Measurements from ENCODE around the gene RICTOR.
A peak's percentile ranks its signal among the peaks of the same experiment; 100 is the strongest.
"Not testable (repeated sequence)": the region's sequence is repeated elsewhere in the genome, so short reads cannot be mapped to it uniquely, and the experiment has no call there.

The RICTOR gene

DNA sequence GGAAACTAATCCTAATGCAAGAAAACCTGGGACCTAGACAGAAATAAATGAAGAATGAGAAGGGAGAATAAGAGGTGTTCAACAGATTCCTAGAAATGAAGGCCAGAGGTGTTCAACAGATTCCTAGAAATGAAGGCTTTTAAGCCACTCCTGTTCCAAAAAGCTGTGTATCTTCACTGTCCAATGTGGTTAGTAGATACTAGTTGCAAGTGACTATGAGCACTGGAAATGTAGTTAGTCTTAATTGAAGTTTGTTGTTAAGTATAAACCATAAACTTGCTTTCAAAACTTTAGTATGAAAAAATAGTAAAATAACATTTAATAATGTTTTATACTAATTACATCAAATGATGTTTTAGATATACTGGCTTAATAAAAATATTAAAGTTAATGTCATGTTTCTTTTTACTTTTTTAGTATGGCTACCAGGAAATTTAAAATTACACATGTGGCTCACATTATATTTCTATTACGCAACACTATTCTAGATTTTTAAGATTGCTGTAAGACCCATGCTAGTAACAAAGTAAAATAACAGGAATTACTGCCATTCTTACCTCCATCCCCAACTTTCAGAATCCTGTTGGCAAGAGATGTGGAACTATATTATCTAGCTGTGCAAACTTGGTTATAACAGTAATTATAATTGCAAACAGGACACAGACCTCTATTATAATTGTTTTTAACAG, 57.5 kb downstream of the RICTOR start:
- peaks cover 49% of the 10 kb centered on the region for H3K4me1 Mint-ChIP-seq (ENCODE audit: low read depth)
- peaks cover 42% of the 10 kb centered on the region for H3K36me3 Mint-ChIP-seq
- no peaks in the 10 kb centered on the region for H3K27me3 Mint-ChIP-seq
- peak overlapping the region; percentile 14 for H3K4me3 Mint-ChIP-seq
- H3K27ac Mint-ChIP-seq, result peak overlapping the region; percentile 83
- peaks cover 3% of the 10 kb centered on the region for H3K9me3 Mint-ChIP-seq (ENCODE audit: low read depth)

DNA sequence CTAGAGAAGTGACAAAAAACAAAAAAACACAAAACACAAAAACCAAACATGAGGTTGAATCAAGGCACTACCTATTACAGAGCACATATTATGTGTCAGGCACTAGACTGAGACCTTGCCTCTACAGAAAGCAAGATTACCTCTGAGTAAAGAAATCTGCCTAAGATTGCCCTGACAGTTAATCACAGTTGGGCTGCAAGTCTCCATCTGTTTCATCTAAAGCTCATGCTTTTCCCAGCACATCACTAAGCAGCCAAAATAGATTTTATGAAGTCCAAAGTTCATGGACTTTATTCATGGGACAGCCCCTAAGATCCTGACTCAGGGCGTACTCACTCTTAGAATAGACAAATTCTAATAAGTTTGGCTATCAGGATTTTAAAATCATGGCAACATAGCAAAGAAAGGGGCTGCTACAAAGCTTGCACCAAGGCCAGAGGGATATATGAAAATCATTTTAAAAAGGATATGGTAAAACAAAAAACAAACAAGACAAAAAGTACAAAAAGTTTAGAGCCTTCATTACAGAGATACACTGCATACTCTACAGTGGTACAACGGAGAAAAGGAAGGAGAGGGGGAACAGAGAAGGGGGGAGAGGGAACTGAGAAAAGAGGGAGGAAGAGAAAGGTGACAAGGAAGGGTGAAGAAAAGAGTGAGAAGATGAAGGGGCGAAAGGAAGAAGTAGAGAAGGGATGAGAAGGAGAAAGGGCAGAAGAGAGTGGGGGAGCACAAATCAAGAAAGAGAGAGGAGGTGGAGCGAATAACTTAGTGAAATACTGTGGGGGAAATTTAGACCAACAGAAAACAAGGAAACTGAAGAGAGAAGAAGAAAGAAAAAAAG, 58.2 kb downstream of the RICTOR start:
- Mint-ChIP-seq H3K27ac (peak overlapping the region; percentile 83), H3K4me3 (peak overlapping the region; percentile 14), H3K4me1 (ENCODE audit: low read depth) (peaks cover 41% of the 10 kb centered on the region), H3K27me3 (no peaks in the 10 kb centered on the region), H3K9me3 (ENCODE audit: low read depth) (peaks cover 3% of the 10 kb centered on the region), H3K36me3 (peaks cover 50% of the 10 kb centered on the region)

DNA sequence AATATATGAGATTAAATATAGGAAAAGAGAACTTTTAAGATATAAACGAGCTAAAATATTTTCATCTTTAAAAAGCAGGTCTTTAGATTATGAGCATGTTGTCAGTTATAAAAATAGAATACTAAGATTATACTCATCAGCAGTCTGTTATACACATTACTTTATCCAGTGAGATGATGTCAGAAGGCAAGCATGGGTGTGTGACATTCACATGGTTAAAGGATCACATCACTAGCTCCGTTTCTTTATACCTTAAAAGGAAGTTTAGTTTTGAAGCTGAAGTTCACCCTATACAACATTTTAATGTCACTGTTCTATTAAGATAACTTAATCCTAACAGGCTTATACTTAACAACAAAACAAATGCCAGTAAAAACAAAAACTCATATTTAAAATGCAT, 59.6 kb downstream of the RICTOR start:
- H3K9me3 Mint-ChIP-seq (ENCODE audit: low read depth), result peaks cover 3% of the 10 kb centered on the region
- peaks cover 35% of the 10 kb centered on the region for H3K4me1 Mint-ChIP-seq (ENCODE audit: low read depth)
- H3K36me3 Mint-ChIP-seq, result peaks cover 55% of the 10 kb centered on the region
- H3K27me3 Mint-ChIP-seq, result no peaks in the 10 kb centered on the region
- no peak overlapping the region for H3K27ac Mint-ChIP-seq
- H3K4me3 Mint-ChIP-seq, result no peak overlapping the region

DNA sequence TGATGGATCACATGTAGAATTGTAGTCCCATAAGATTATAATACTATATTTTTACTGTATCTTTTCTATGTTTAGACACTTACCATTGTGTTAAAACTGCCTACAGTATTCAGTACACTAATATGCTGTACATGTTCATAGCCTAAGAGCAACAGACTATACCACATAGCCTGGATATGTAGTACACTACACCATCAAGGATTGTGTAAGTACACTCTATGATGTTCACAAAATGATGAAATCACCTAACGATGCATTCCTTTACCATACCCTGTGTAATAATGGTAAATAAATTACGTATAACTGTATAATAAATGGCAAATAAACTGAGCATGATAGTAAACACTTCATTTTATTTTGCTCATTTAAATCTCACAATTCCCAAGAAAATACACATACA, 60.3 kb downstream of the RICTOR start:
- Mint-ChIP-seq H3K36me3 (peaks cover 49% of the 10 kb centered on the region), H3K9me3 (ENCODE audit: low read depth) (peaks cover 3% of the 10 kb centered on the region), H3K4me3 (no peak overlapping the region), H3K4me1 (ENCODE audit: low read depth) (peaks cover 31% of the 10 kb centered on the region), H3K27me3 (no peaks in the 10 kb centered on the region), H3K27ac (no peak overlapping the region)

DNA sequence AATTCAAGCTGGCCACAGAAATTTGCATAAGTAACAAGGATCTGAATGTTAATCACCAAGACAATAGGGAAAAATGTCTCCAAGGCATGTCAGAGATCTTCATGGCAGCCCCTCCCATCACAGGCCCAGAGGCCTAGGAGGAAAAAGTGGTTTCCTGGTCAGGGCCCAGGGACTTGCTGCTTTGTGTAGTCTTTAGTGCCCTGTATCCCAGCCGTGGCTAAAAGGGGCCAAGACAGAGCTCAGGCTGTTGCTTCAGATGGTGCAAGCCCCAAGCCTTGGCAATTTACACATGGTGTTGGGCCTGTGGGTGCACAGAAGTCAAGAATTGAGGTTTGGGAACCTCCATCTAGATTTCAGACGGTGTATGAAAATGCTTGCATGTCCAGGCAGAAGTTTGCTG, 63.2 kb downstream of the RICTOR start:
- H3K27me3 Mint-ChIP-seq; H3K4me3 Mint-ChIP-seq; H3K9me3 Mint-ChIP-seq (ENCODE audit: low read depth); H3K27ac Mint-ChIP-seq: not testable (repeated sequence)
- Mint-ChIP-seq H3K36me3 (peaks cover 37% of the 10 kb centered on the region), H3K4me1 (ENCODE audit: low read depth) (peaks cover 19% of the 10 kb centered on the region)

DNA sequence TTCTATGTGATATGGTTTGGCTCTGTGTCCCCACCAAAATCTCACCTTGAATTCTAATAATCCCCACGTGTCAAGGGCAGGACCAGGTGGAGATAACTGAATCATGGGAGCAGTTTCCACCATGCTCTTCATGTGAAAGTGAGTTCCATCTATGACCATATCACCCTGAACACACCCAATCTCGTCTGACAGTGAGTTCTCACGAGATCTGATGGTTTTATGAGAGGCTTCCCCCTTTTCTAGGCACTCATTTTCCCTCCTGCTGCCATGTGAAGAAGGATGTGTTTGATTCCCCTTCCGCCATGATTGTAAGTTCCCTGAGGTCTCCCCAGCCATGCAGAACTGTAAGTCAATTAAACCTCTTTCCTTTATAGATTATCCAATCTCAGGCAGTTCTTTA, 64.2 kb downstream of the RICTOR start:
- peaks cover 3% of the 10 kb centered on the region for H3K9me3 Mint-ChIP-seq (ENCODE audit: low read depth)
- no peaks in the 10 kb centered on the region for H3K27me3 Mint-ChIP-seq
- no peak overlapping the region for H3K27ac Mint-ChIP-seq
- H3K36me3 Mint-ChIP-seq, result peaks cover 33% of the 10 kb centered on the region
- H3K4me1 Mint-ChIP-seq (ENCODE audit: low read depth), result peaks cover 21% of the 10 kb centered on the region
- H3K4me3 Mint-ChIP-seq, result no peak overlapping the region

DNA sequence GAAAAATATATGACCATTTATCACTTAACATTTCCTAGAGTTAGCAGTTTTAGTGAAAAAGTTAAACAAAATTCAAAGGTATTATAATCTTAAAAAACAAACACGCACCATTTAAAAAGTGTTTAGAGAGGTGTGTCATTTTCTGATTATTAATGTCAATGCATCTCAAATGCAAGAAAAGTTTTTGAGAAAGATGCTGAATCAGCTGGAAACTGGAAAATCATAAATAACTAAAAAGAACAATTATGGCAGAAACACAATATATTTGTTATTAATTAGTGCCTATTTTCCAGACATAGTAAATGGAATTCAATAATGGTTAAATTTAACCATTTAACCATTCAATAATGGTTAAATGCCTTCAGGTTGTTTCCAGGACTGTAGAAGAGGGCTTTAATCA, 64.9 kb downstream of the RICTOR start:
- H3K27ac Mint-ChIP-seq, result peak overlapping the region; percentile 41
- H3K4me1 Mint-ChIP-seq (ENCODE audit: low read depth), result peaks cover 22% of the 10 kb centered on the region
- H3K4me3 Mint-ChIP-seq, result no peak overlapping the region

DNA sequence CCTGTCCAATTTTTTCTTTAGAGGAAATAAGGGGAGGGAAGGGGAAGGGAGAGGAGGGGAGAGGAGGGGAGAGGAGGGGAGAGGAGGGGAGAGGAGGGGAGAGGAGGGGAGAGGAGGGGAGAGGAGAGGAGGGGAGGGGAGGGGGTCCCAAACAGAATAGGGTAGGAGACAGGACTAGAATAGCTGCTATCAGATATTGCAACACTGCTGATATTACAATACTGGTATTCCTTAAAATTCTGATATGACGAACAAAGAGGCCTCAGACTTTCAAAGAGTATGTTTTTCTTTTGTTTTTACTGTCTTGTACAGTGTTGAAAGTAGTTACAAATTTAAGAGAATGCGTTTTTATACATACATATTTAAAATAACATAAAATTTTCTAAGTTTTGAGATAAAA, 67.5 kb downstream of the RICTOR start:
- no peak overlapping the region for H3K27ac Mint-ChIP-seq
- no peaks in the 10 kb centered on the region for H3K27me3 Mint-ChIP-seq
- H3K4me3 Mint-ChIP-seq, result no peak overlapping the region
- H3K9me3 Mint-ChIP-seq (ENCODE audit: low read depth), result no peaks in the 10 kb centered on the region
- peaks cover 18% of the 10 kb centered on the region for H3K36me3 Mint-ChIP-seq
- peaks cover 41% of the 10 kb centered on the region for H3K4me1 Mint-ChIP-seq (ENCODE audit: low read depth)

More for the DNA sequence above, 64.9 kb downstream of the RICTOR start:
- Mint-ChIP-seq H3K36me3 (peaks cover 33% of the 10 kb centered on the region), H3K27me3 (no peaks in the 10 kb centered on the region), H3K9me3 (ENCODE audit: low read depth) (peaks cover 3% of the 10 kb centered on the region)

DNA sequence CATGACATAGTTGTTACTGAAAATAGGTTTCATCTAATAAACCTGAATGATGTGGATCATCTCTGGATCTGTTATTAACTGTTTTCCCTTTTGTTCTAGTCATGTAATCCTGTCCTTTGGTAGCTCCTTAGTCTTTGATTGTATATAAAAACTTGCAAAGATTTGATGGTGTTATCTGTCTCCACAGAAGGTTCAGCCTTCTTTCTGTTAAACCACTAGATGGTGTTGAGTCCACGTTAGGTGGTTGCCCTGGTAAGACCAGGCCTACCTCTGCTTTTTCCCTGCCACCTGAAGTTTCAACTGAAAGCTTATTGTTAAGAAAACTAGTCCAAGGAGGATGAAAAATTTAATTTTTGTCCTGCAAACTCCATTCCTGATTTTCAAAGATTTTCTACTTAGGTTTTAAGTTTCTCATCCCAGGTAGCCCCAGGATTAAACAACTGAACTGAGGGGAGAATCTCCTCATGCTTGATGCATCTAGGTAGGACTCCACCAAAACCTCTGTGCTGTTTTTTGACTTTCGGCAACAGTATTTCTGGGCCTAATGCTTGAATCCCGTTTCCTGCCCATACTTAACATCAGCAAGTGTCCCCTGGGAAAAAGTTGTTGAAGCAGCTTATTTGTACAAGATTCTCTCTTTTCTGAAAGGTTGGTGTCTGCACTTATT, 68.5 kb downstream of the RICTOR start:
- Mint-ChIP-seq H3K36me3 (peaks cover 12% of the 10 kb centered on the region), H3K27ac (peak overlapping the region; percentile 50), H3K4me1 (ENCODE audit: low read depth) (peaks cover 50% of the 10 kb centered on the region), H3K9me3 (ENCODE audit: low read depth) (no peaks in the 10 kb centered on the region), H3K27me3 (no peaks in the 10 kb centered on the region), H3K4me3 (no peak overlapping the region)

DNA sequence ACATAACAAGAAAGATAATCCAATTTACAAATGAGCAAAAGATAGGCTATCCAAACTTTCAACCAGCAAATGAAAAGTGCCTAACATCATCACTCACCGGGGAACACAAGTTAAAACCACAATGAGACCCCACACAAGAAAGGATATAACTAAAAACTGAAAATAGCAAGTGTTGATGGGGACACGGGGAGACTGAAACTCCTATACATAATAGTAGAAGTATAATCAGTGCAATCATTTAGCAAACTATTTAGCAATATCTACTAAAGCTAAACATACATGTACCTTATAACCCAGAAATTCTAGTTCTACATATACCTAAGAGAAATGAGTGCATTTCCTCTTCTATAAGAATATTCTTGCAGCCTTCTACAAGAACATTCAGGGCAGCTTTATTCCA, 72.5 kb downstream of the RICTOR start:
- H3K4me1 Mint-ChIP-seq (ENCODE audit: low read depth), result peaks cover 56% of the 10 kb centered on the region
- H3K36me3 Mint-ChIP-seq, result peaks cover 13% of the 10 kb centered on the region
- H3K4me3 Mint-ChIP-seq, result no peak overlapping the region
- H3K9me3 Mint-ChIP-seq (ENCODE audit: low read depth), result no peaks in the 10 kb centered on the region
- no peaks in the 10 kb centered on the region for H3K27me3 Mint-ChIP-seq
- H3K27ac Mint-ChIP-seq, result peak overlapping the region; percentile 52

DNA sequence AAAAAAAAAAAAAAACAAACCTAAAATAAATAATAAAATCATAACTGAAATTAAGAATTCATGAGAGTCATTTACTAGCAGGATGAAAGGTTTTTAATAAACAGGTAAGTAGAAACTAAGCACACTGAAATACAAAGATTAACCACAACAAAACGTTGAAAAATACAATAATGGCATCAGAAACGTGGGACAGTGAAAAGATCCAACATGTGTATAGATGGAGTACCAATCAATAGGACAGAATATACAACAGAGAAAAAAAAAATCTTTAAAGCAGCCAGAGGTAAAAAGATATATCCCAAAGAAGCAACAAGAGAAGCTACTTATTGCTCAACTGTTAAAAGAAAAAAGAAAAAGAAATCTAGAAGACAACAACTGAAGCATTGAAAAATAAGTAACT, 75.2 kb downstream of the RICTOR start:
- Mint-ChIP-seq H3K27me3 (no peaks in the 10 kb centered on the region), H3K36me3 (peaks cover 13% of the 10 kb centered on the region), H3K27ac (peak overlapping the region; percentile 13), H3K9me3 (ENCODE audit: low read depth) (no peaks in the 10 kb centered on the region), H3K4me1 (ENCODE audit: low read depth) (peaks cover 48% of the 10 kb centered on the region), H3K4me3 (no peak overlapping the region)

DNA sequence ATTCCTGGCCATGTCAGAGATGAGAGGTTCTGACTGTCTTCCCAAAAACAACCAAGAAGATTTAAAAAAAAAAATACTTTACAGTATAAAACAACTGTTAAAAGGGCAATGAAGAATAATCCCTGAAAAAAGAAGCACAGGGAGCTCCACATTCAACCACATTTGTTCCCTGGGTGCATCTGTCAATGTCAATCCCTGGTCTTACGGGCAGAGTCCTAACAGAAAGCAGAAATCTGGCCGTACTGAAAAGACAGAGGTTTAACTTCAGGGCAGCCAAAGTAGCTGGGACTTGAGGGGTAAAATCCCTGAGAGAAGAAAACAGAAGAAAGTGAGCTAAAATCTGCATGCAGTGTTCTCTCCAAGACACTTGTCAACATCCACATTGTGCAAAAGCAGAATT, 76.6 kb downstream of the RICTOR start:
- Mint-ChIP-seq H3K4me3 (no peak overlapping the region), H3K36me3 (peaks cover 13% of the 10 kb centered on the region), H3K4me1 (ENCODE audit: low read depth) (peaks cover 40% of the 10 kb centered on the region), H3K27ac (peak overlapping the region; percentile 51), H3K27me3 (no peaks in the 10 kb centered on the region), H3K9me3 (ENCODE audit: low read depth) (no peaks in the 10 kb centered on the region)

DNA sequence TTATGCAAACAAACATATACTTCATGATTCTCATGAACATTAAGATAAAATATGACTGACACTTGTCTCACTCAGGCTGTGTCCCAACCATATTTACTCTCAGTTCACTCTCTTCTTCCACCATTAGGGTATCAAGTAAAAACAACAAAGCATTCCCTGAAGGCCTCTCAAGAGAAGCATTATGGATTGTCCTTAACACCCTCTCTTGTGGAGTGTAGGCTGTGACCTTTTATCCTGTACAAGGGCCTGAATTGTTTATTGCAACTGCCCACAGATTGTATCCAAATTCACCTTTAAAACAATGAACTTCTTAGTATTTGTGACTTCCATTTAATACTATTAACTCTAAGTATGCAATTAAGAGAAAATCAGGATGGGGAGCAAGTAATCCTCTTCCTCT, 78.1 kb downstream of the RICTOR start:
- H3K36me3 Mint-ChIP-seq, result peaks cover 10% of the 10 kb centered on the region
- H3K4me1 Mint-ChIP-seq (ENCODE audit: low read depth), result peaks cover 27% of the 10 kb centered on the region
- no peaks in the 10 kb centered on the region for H3K9me3 Mint-ChIP-seq (ENCODE audit: low read depth)
- no peak overlapping the region for H3K4me3 Mint-ChIP-seq
- peak overlapping the region; percentile 58 for H3K27ac Mint-ChIP-seq
- no peaks in the 10 kb centered on the region for H3K27me3 Mint-ChIP-seq

DNA sequence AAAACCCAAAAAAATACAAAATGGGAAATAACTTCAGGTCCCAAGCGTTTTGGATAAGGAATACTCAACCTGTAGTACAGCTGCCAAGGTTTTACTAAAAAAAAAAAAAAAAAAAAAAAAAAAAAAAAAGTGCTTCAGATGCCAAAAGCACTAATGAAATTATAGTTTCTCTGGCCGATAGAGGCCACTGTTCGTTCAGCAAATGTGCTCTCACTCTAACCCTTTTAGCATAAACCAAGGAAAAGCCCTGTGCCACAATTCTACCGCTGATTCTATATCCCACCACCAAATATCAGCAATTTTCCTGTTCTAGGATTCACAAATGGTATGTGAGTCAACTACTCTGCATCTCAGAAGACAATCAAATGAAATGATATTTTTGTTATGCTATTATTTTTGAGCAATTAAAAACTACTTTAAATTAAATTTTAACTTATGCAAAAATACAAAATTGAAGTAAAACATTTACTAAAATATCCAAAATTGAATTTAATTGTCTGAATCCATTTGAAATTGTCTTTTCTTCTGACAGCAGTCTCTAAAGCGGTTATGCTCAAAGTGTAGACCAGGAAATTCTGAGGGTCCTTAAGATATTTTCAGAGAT, 79.8 kb downstream of the RICTOR start:
- Mint-ChIP-seq H3K36me3 (peaks cover 16% of the 10 kb centered on the region), H3K27ac (no peak overlapping the region)

More for the DNA sequence above, 79.8 kb downstream of the RICTOR start:
- no peaks in the 10 kb centered on the region for H3K27me3 Mint-ChIP-seq
- peaks cover 12% of the 10 kb centered on the region for H3K4me1 Mint-ChIP-seq (ENCODE audit: low read depth)
- H3K4me3 Mint-ChIP-seq, result no peak overlapping the region
- H3K9me3 Mint-ChIP-seq (ENCODE audit: low read depth), result no peaks in the 10 kb centered on the region

Data from activated naive CD8-positive, alpha-beta T cell (primary cell).